Liver (tissue), 3 donors: Measurements from ENCODE around the gene ARMC9.

Experiments used
- ATF3 ChIP-seq: IDR thresholded peaks from 2 replicates; pipeline ENCODE4 v1.6.1; 2016; ENCODE audit warnings: antibody characterized with exemption
- CTCF ChIP-seq: fragments of 150-350 bp; IDR thresholded peaks from 2 replicates; pipeline ENCODE4 v1.5.1; 2017; ENCODE audit warnings: improper control_type of control experiment, low read depth, low read length; ENCODE audit not compliant: missing input control
- EGR1 ChIP-seq, 2 donors: IDR thresholded peaks; 2 replicates each; pipeline ENCODE4 v1.6.1; 2016 to 2018; ENCODE audit warnings: antibody characterized with exemption in 2 of 2, low read depth in 2 of 2
- FOXA1 ChIP-seq: IDR thresholded peaks from 2 replicates; pipeline ENCODE4 v1.6.1; 2016; ENCODE audit warnings: antibody characterized with exemption
- GABPA ChIP-seq, 2 donors: IDR thresholded peaks in 1 of 2; conservative IDR thresholded peaks in 1 of 2; 2 replicates each; pipeline ENCODE4 v1.6.1; 2016; ENCODE audit warnings: antibody characterized with exemption in 2 of 2, mild to moderate bottlenecking in 1 of 2, moderate library complexity in 1 of 2
- JUND ChIP-seq, 2 donors: IDR thresholded peaks; 2 replicates each; pipeline ENCODE4 v1.6.1; 2016; ENCODE audit warnings: antibody characterized with exemption in 2 of 2
- MAX ChIP-seq: IDR thresholded peaks from 2 replicates; pipeline ENCODE4 v1.6.1; 2016; ENCODE audit warnings: antibody characterized with exemption
- RAD21 ChIP-seq, 2 donors: IDR thresholded peaks; 2 replicates each; pipeline ENCODE4 v1.6.1; 2016; ENCODE audit warnings: antibody characterized with exemption in 2 of 2, mild to moderate bottlenecking in 2 of 2
- REST ChIP-seq: IDR thresholded peaks from 2 replicates; pipeline ENCODE4 v1.6.1; 2016; ENCODE audit warnings: antibody characterized with exemption, mild to moderate bottlenecking
- RXRA ChIP-seq, 2 donors: IDR thresholded peaks; 2 replicates each; pipeline ENCODE4 v1.6.1; 2017 to 2018; ENCODE audit warnings: antibody characterized with exemption in 2 of 2, mild to moderate bottlenecking in 1 of 2
- SP1 ChIP-seq: IDR thresholded peaks from 2 replicates; pipeline ENCODE4 v1.6.1; 2018; ENCODE audit warnings: antibody characterized with exemption, mild to moderate bottlenecking
- TAF1 ChIP-seq: conservative IDR thresholded peaks from 2 replicates; pipeline ENCODE4 v1.6.1; 2016; ENCODE audit warnings: antibody characterized with exemption, mild to moderate bottlenecking
- YY1 ChIP-seq: IDR thresholded peaks from 2 replicates; pipeline ENCODE4 v1.6.1; 2016; ENCODE audit warnings: antibody characterized with exemption, mild to moderate bottlenecking
- ZBTB33 ChIP-seq: IDR thresholded peaks from 2 replicates; pipeline ENCODE4 v1.6.1; 2016; ENCODE audit warnings: antibody characterized with exemption
- donor health status: healthy.
- donor health status: healthy.

GRCh38 chr2:231198291-231199173 lies at the start of gene ARMC9:
- TF ChIP-seq CTCF (no peak), YY1 (no peak), JUND (IDR thresholded peaks at IDR 0.05) (no peak), MAX (no peak), REST (no peak), EGR1 (IDR thresholded peaks at IDR 0.05; ENCODE audit: low read depth in 2 of 2) (no peak), SP1 (no peak), GABPA (IDR thresholded peaks at IDR 0.05 in 1 of 2, conservative IDR thresholded peaks at IDR 0.05 in 1 of 2) (no peak), RAD21 (IDR thresholded peaks at IDR 0.05) (peak in 1 of 2 donors; percentile 5), ATF3 (no peak), FOXA1 (no peak), TAF1 (no peak), RXRA (IDR thresholded peaks at IDR 0.05) (no peak), ZBTB33 (no peak)
